Endothelial cell of umbilical vein (primary cell): ENCODE results near the gene EIF1AD. TPM values are rescaled to one million over a fixed set of nuclear protein-coding genes. Genes with fewer than 3 reads are reported as not detected.

Source experiments
- BruUV-seq: library from RNA; stranded (reverse); fragments of 400-500 nt; replicated peaks from 2 replicates; lab custom pipeline; 2021; lab: Mats Ljungman, UMichigan
- CTCF ChIA-PET: fragments of 300-600, 350-600 bp; sonication (Branson Sonifier 250); formaldehyde crosslinking; loops from one replicate; lab custom pipeline; 2021; ENCODE audit warnings: antibody characterized with exemption, inconsistent platforms; lab: Charles Lee
- POLR2A ChIA-PET: fragments of 300-600, 350-600 bp; sonication (Branson Sonifier 250); formaldehyde crosslinking; loops from one replicate; lab custom pipeline; 2021; ENCODE audit warnings: antibody characterized with exemption, inconsistent platforms; lab: Charles Lee
- DNase-seq: peaks from one replicate; pipeline ENCODE4 v3.0.0-alpha.2; 2011; ENCODE audit warnings: low read depth, low spot score
- FAIRE-seq: peaks from 2 replicates; lab custom pipeline; 2011; peaks lifted over from hg19 to GRCh38; lab: Jason Lieb, UNC
- H2AFZ ChIP-seq: 2 replicates; pipeline ENCODE4 v1.6.0; 2012; ENCODE audit warnings: low read depth, low read length, control low read depth, inconsistent platforms
- H3K27ac ChIP-seq: 2 replicates; pipeline ENCODE4 v1.5.1; 2011; ENCODE audit warnings: low read depth, mild to moderate bottlenecking, control low read depth, low read length, moderate library complexity; ENCODE audit not compliant: insufficient read depth
- H3K27me3 ChIP-seq, 2 experiments: 2 replicates each; pipeline versions ENCODE4 v1.6.0 to v1.6.1; 2011; ENCODE audit warnings: low read length in 2 of 2, mixed read lengths in 1 of 2; ENCODE audit not compliant: control insufficient read depth in 2 of 2, insufficient read depth in 2 of 2
- H3K36me3 ChIP-seq, 2 experiments: 2 replicates in 1 of 2; 3 replicates in 1 of 2; pipeline ENCODE4 v1.5.1; 2011; ENCODE audit warnings: low read length in 2 of 2, mild to moderate bottlenecking in 1 of 2, moderate library complexity in 1 of 2; ENCODE audit not compliant: control insufficient read depth in 2 of 2, insufficient read depth in 2 of 2; ENCODE audit errors: extremely low read depth in 1 of 2
- H3K4me1 ChIP-seq: 3 replicates; pipeline ENCODE4 v1.5.1; 2011; ENCODE audit warnings: mild to moderate bottlenecking, low read length; ENCODE audit not compliant: control insufficient read depth, insufficient read depth; ENCODE audit errors: extremely low read depth
- H3K4me2 ChIP-seq: 2 replicates; pipeline ENCODE4 v1.6.1; 2011; ENCODE audit warnings: low read length, control low read depth, mixed read lengths; ENCODE audit not compliant: insufficient read depth
- H3K4me3 ChIP-seq, 3 experiments: fragments of 200-600 bp in 1 of 3; sonication (generic), shearing (Covaris generic) in 1 of 3; replicated peaks in 1 of 3; 2 replicates each; pipeline ENCODE4 v1.5.1; 2011 to 2016; ENCODE audit warnings: control low read depth in 3 of 3, low read length in 3 of 3, mild to moderate bottlenecking in 2 of 3, inconsistent platforms in 1 of 3, low read depth in 1 of 3, moderate library complexity in 1 of 3; ENCODE audit not compliant: insufficient read depth in 1 of 3
- H3K79me2 ChIP-seq: 2 replicates; pipeline ENCODE4 v1.6.0; 2012; ENCODE audit warnings: low read length, inconsistent platforms; ENCODE audit not compliant: control insufficient read depth, insufficient read depth
- H3K9ac ChIP-seq: replicated peaks from 2 replicates; pipeline ENCODE3; 2011; ENCODE audit warnings: low read length, control low read depth; ENCODE audit not compliant: insufficient read depth; ENCODE audit errors: extremely low read depth
- H3K9me1 ChIP-seq: replicated peaks from 3 replicates; pipeline ENCODE4 v1.6.0; 2011; ENCODE audit warnings: mild to moderate bottlenecking, low read length; ENCODE audit not compliant: control insufficient read depth, insufficient read depth; ENCODE audit errors: extremely low read depth
- H3K9me3 ChIP-seq: replicated peaks from 2 replicates; pipeline ENCODE4 v1.5.1; 2012; ENCODE audit warnings: low read length, inconsistent platforms; ENCODE audit not compliant: control insufficient read depth, insufficient read depth
- H4K20me1 ChIP-seq: replicated peaks from 2 replicates; pipeline ENCODE3; 2011; ENCODE audit warnings: mild to moderate bottlenecking, low read length; ENCODE audit not compliant: control insufficient read depth, insufficient read depth; ENCODE audit errors: extremely low read depth
- CTCF ChIP-seq, 2 donors: IDR thresholded peaks; 1 replicate in 1 of 2; 2 replicates in 1 of 2; pipeline ENCODE4 v1.5.1; 2011; ENCODE audit warnings: low read length in 2 of 2, mild to moderate bottlenecking in 2 of 2, moderate library complexity in 2 of 2, control low read depth in 1 of 2, inconsistent platforms in 1 of 2, low read depth in 1 of 2; ENCODE audit not compliant: insufficient read depth in 1 of 2; ENCODE audit errors: extremely low read depth in 1 of 2
- EZH2 ChIP-seq: IDR thresholded peaks from 2 replicates; pipeline ENCODE4 v1.6.1; 2012; ENCODE audit warnings: borderline replicate concordance, low read depth, mild to moderate bottlenecking, moderate library complexity, low read length, inconsistent platforms; ENCODE audit not compliant: severe bottlenecking
- FOS ChIP-seq: IDR thresholded peaks from 2 replicates; pipeline ENCODE4 v1.6.1; 2011; ENCODE audit warnings: mild to moderate bottlenecking, low read length, moderate library complexity, borderline replicate concordance; ENCODE audit not compliant: insufficient read depth
- GATA2 ChIP-seq: IDR thresholded peaks from 2 replicates; pipeline ENCODE4 v1.7.0; 2011; ENCODE audit warnings: low read depth, mild to moderate bottlenecking, moderate library complexity, mixed read lengths, low read length; ENCODE audit not compliant: insufficient read length, insufficient read depth
- JUN ChIP-seq: IDR thresholded peaks from 2 replicates; pipeline ENCODE4 v1.6.1; 2011; ENCODE audit warnings: borderline replicate concordance, low read depth; ENCODE audit not compliant: insufficient read length, insufficient read depth
- MAX ChIP-seq: IDR thresholded peaks from 2 replicates; pipeline ENCODE4 v1.6.1; 2011; ENCODE audit not compliant: insufficient read depth, insufficient read length
- MYC ChIP-seq: IDR thresholded peaks from one replicate; pipeline ENCODE4 v1.6.1; 2011; ENCODE audit warnings: mild to moderate bottlenecking, low read depth, low read length
- POLR2A ChIP-seq: IDR thresholded peaks from 2 replicates; pipeline ENCODE4 v1.6.1; 2012; ENCODE audit warnings: low read depth, mild to moderate bottlenecking, control low read depth, low read length
- POLR2AphosphoS5 ChIP-seq: IDR thresholded peaks from 2 replicates; pipeline ENCODE4 v1.6.1; 2012; ENCODE audit warnings: low read depth, mild to moderate bottlenecking, control low read depth, low read length, moderate library complexity; ENCODE audit not compliant: insufficient read depth
- dilution Hi-C: fragments of 300-500 bp; cut with MboI; formaldehyde crosslinking; loops from one replicate; pipeline ENCODE4 v1.15.0; 2019; ENCODE audit warnings: low sequenced_read_pairs; ENCODE audit not compliant: extremely low pct_ligation_motif_present
- intact Hi-C: fragments of 100-400 bp; cut with micrococcal nuclease; formaldehyde crosslinking; loops from one replicate; pipeline ENCODE4 v1.10.0; 2022
- polyA plus RNA-seq, 4 experiments: library from polyadenylated mRNA; depleted of rRNA in 3 of 4; stranded (reverse) in 3 of 4; unstranded in 1 of 4; fragments of >200 nt; gene quantifications; 2 replicates each; pipeline versions ENCODE4 v1.2.1 to v1.2.3, GENCODE V29; 2011 to 2012; ENCODE audit warnings: missing spikeins in 1 of 4
- total RNA-seq: library from RNA; stranded (reverse); gene quantifications from 2 replicates; pipeline ENCODE4 v1.2.3, GENCODE V29; 2021

The EIF1AD gene
- total and polyA plus RNA-seq, 2 donors (not counting 3 experiments of a cell fraction or from before 2014, with no cell fraction given), result 39.3 to 39.7 TPM

- H3K4me2 ChIP-seq, result no peak overlapping the region
- no peaks in the 10 kb centered on the region for H4K20me1 ChIP-seq
- H3K27me3 ChIP-seq, result no peaks in the 10 kb centered on the region
- H3K4me3 ChIP-seq, result no peak overlapping the region
- CTCF ChIA-PET, result interaction anchor here (1.0 to 3.9 kb wide), 2 partner anchors 16 kb away, joined by 4 to 37 read pairs; no protein-coding TSS in a partner anchor
- DNase-seq (no peak), FAIRE-seq (no peak)
- POLR2A ChIA-PET, result no interaction called here
- H3K9ac ChIP-seq, result no peak overlapping the region
- TF ChIP-seq POLR2AphosphoS5 (no peak), MYC (no peak), CTCF (IDR thresholded peaks at IDR 0.05; ENCODE audit: extremely low read depth in 1 of 2, insufficient read depth in 1 of 2, low read depth in 1 of 2, low read length in 2 of 2) (no peak), JUN (no peak), FOS (no peak), EZH2 (no peak), POLR2A (no peak), GATA2 (no peak), MAX (no peak)
- no peak overlapping the region for H3K27ac ChIP-seq
- peaks cover 20% of the 10 kb centered on the region for H3K79me2 ChIP-seq
- dilution Hi-C loops (no loop called here), intact Hi-C loops (no loop called here)
- H3K4me1 ChIP-seq, result peaks cover 6% of the 10 kb centered on the region
- no peaks in the 10 kb centered on the region for H3K9me3 ChIP-seq
- peaks cover 0 to 7% of the 10 kb centered on the region in 2 experiments for H3K36me3 ChIP-seq
- no peak overlapping the region for H2AFZ ChIP-seq
- BruUV-seq, result no TSS peak
- H3K9me1 ChIP-seq, result no peaks in the 10 kb centered on the region
Observed at GRCh38 chr11:66006134-66006890, 4.4 kb upstream of the EIF1AD start.
